Endodermal cell (in vitro differentiated cells): ENCODE results near the gene TTLL1. TPM values are rescaled to one million over a fixed set of nuclear protein-coding genes. Genes with fewer than 3 reads are reported as not detected.
A peak's percentile ranks its signal among the peaks of the same experiment; 100 is the strongest.
"Not testable (repeated sequence)": the region's sequence is repeated elsewhere in the genome, so short reads cannot be mapped to it uniquely, and the experiment has no call there.

Experiments
- DNase-seq: peaks from one replicate; pipeline ENCODE4 v3.0.0-alpha.2; 2017
- H3K27ac ChIP-seq: 2 replicates; pipeline ENCODE4 v1.5.1; 2013; ENCODE audit warnings: mild to moderate bottlenecking, low read depth, low read length, moderate library complexity
- H3K27me3 ChIP-seq: 2 replicates; pipeline ENCODE4 v1.6.1; 2013; ENCODE audit warnings: mild to moderate bottlenecking, low read length, moderate library complexity; ENCODE audit not compliant: insufficient read depth, control insufficient read depth, poor library complexity, severe bottlenecking
- H3K36me3 ChIP-seq: 2 replicates; pipeline ENCODE4 v1.7.0; 2013; ENCODE audit warnings: mild to moderate bottlenecking, low read length, moderate library complexity; ENCODE audit not compliant: control insufficient read depth, insufficient read depth
- H3K4me1 ChIP-seq: one replicate; pipeline ENCODE4 v1.7.0; 2013; ENCODE audit warnings: low read length; ENCODE audit not compliant: control insufficient read depth, insufficient read depth
- H3K4me3 ChIP-seq: 2 replicates; pipeline ENCODE4 v1.5.1; 2013; ENCODE audit warnings: mild to moderate bottlenecking, low read length, moderate library complexity
- H3K9ac ChIP-seq: 2 replicates; pipeline ENCODE4 v1.6.1; 2013; ENCODE audit warnings: mild to moderate bottlenecking, low read length, moderate library complexity; ENCODE audit not compliant: poor library complexity, severe bottlenecking; ENCODE audit errors: extremely low read depth
- H3K9me3 ChIP-seq: 2 replicates; pipeline ENCODE4 v1.6.1; 2013; ENCODE audit warnings: mild to moderate bottlenecking, low read length, moderate library complexity; ENCODE audit not compliant: control insufficient read depth
- H3K27ac Mint-ChIP-seq: 2 replicates; pipeline ENCODE4 v1.8.0; 2020; ENCODE audit warnings: mixed read lengths
- H3K27me3 Mint-ChIP-seq: 2 replicates; pipeline ENCODE4 v1.8.0; 2021; ENCODE audit warnings: mild to moderate bottlenecking, mixed read lengths; ENCODE audit not compliant: insufficient read depth
- H3K36me3 Mint-ChIP-seq: 2 replicates; pipeline ENCODE4 v1.8.0; 2020; ENCODE audit warnings: low read depth, mixed read lengths
- H3K4me1 Mint-ChIP-seq: 2 replicates; pipeline ENCODE4 v1.8.0; 2020; ENCODE audit warnings: mixed read lengths
- H3K4me3 Mint-ChIP-seq: 2 replicates; pipeline ENCODE4 v1.8.0; 2020; ENCODE audit warnings: mild to moderate bottlenecking, moderate library complexity, mixed read lengths
- H3K9me3 Mint-ChIP-seq: 2 replicates; pipeline ENCODE4 v1.8.0; 2020; ENCODE audit warnings: mild to moderate bottlenecking, mixed read lengths
- CTCF ChIP-seq: fragments of 200-600 bp; sonication (generic); conservative IDR thresholded peaks from 2 replicates; pipeline ENCODE4 v1.5.0; 2021; ENCODE audit warnings: antibody characterized with exemption, mild to moderate bottlenecking
- whole genome bisulfite sequencing, 2 experiments: methylation state at CpG; one replicate each; pipeline versions ENCODE4 v1.1.5 to v1.1.7; 2013; ENCODE audit warnings: missing lambda C conversion rate in 2 of 2, mixed read lengths in 1 of 2; ENCODE audit not compliant: insufficient coverage in 1 of 2, insufficient read length in 1 of 2; 5-methylcytosine and 5-hydroxymethylcytosine counted together
- total RNA-seq, 2 donors: library from RNA; stranded (reverse); fragmentation: NEBNext Ultra II Directional in 1 of 2; extraction: Animal tissue kit (Norgen Biotek cat#: 25700) in 1 of 2; gene quantifications; 2 replicates in 1 of 2; 3 replicates in 1 of 2; pipeline ENCODE4 v1.2.1, GENCODE V29; 2021

The TTLL1 gene
- total RNA-seq, 2 donors from 2014 or later, result 6.9 to 10.4 TPM

- no peak overlapping the region for H3K9ac ChIP-seq
- DNase-seq, result no peak
- H3K4me3 Mint-ChIP-seq, result no peak overlapping the region
- no peaks in the 10 kb centered on the region for H3K9me3 Mint-ChIP-seq
- no peaks in the 10 kb centered on the region for H3K4me1 ChIP-seq
- no peaks in the 10 kb centered on the region for H3K27me3 ChIP-seq
- no peaks in the 10 kb centered on the region for H3K9me3 ChIP-seq
- H3K27ac ChIP-seq, result no peak overlapping the region
- no peak overlapping the region for H3K27ac Mint-ChIP-seq
- no peaks in the 10 kb centered on the region for H3K36me3 ChIP-seq
- peaks cover 6% of the 10 kb centered on the region for H3K27me3 Mint-ChIP-seq
- no peak overlapping the region for H3K4me3 ChIP-seq
- TF ChIP-seq CTCF, result no peak
- peaks cover 5% of the 10 kb centered on the region for H3K36me3 Mint-ChIP-seq
- H3K4me1 Mint-ChIP-seq, result peaks cover 16% of the 10 kb centered on the region
- 79 to 89% methylated on average over 8 to 10 of the region's 10 CpGs for WGBS, 2 experiments
Measured at GRCh38 chr22:43017525-43018460, 71.4 kb downstream of the TTLL1 start.

GRCh38 chr22:43016150-43016549 is 73.0 kb downstream of the TTLL1 start:
- not testable (repeated sequence) for H3K27ac Mint-ChIP-seq, H3K27me3 Mint-ChIP-seq, H3K4me3 ChIP-seq, DNase-seq, H3K9me3 ChIP-seq, H3K27me3 ChIP-seq, H3K36me3 Mint-ChIP-seq, H3K27ac ChIP-seq, H3K9ac ChIP-seq, H3K4me1 ChIP-seq, H3K9me3 Mint-ChIP-seq, H3K36me3 ChIP-seq
- Mint-ChIP-seq H3K4me3 (peak overlapping the region; percentile 94), H3K4me1 (peaks cover 16% of the 10 kb centered on the region)
- WGBS, 2 experiments, result 87 to 89% methylated on average over 5 of the region's 5 CpGs

GRCh38 chr22:43015677-43016042 is 73.5 kb downstream of the TTLL1 start:
- peaks cover 16% of the 10 kb centered on the region for H3K4me1 Mint-ChIP-seq
- no peaks in the 10 kb centered on the region for H3K9me3 Mint-ChIP-seq
- no peaks in the 10 kb centered on the region for H3K9me3 ChIP-seq
- no peak for DNase-seq
- no peak for TF ChIP-seq CTCF
- 45 to 50% methylated on average over 2 to 5 of the region's 5 CpGs for WGBS, 2 experiments
- peaks cover 5% of the 10 kb centered on the region for H3K36me3 Mint-ChIP-seq
- H3K4me3 Mint-ChIP-seq, result peak overlapping the region; percentile 94
- no peaks in the 10 kb centered on the region for H3K27me3 ChIP-seq
- no peaks in the 10 kb centered on the region for H3K36me3 ChIP-seq
- peak overlapping the region; percentile 45 for H3K9ac ChIP-seq
- no peaks in the 10 kb centered on the region for H3K4me1 ChIP-seq
- peak overlapping the region; percentile 80 for H3K4me3 ChIP-seq
- H3K27me3 Mint-ChIP-seq, result peaks cover 6% of the 10 kb centered on the region
- H3K27ac Mint-ChIP-seq, result peak overlapping the region; percentile 93
- no peak overlapping the region for H3K27ac ChIP-seq
